Lung (tissue), 12 donors: ENCODE results near the gene WNT9B. TPM values are rescaled to one million over a fixed set of nuclear protein-coding genes. Genes with fewer than 3 reads are reported as not detected.

Experiments used
- ATAC-seq: fragments of 200-7000 bp; cut with Tn5 transposase; one replicate; pipeline ENCODE4 v1.9.1; 2020; ENCODE audit warnings: moderate number of reproducible peaks; ENCODE audit not compliant: insufficient read depth, low FRiP score
- DNase-seq, 3 donors: peaks; one replicate each; pipeline ENCODE4 v3.0.0-alpha.2; 2013 to 2017
- H3K27ac ChIP-seq, 2 donors: one replicate each; pipeline ENCODE4 v1.5.1; 2013; ENCODE audit warnings: mild to moderate bottlenecking in 2 of 2, moderate library complexity in 2 of 2, control low read depth in 1 of 2, inconsistent platforms in 1 of 2, low read depth in 1 of 2, low read length in 1 of 2
- H3K27me3 ChIP-seq, 3 donors: one replicate each; pipeline ENCODE4 v1.5.1; 2013; ENCODE audit warnings: low read length in 2 of 3; ENCODE audit not compliant: control insufficient read depth in 3 of 3, insufficient read depth in 3 of 3
- H3K36me3 ChIP-seq, 4 donors: one replicate each; pipeline ENCODE4 v1.5.1; 2013; ENCODE audit warnings: low read length in 4 of 4, mild to moderate bottlenecking in 1 of 4, moderate library complexity in 1 of 4; ENCODE audit not compliant: control insufficient read depth in 4 of 4, insufficient read depth in 4 of 4
- H3K4me1 ChIP-seq, 5 donors: one replicate each; pipeline ENCODE4 v1.5.1; 2013; ENCODE audit warnings: low read length in 5 of 5, mild to moderate bottlenecking in 2 of 5, moderate library complexity in 1 of 5; ENCODE audit not compliant: control insufficient read depth in 5 of 5, insufficient read depth in 5 of 5
- H3K4me3 ChIP-seq: one replicate; pipeline ENCODE4 v1.5.1; 2013; ENCODE audit warnings: mild to moderate bottlenecking, control low read depth, moderate library complexity
- H3K9ac ChIP-seq, 2 donors: one replicate each; pipeline ENCODE4 v1.5.1; 2013; ENCODE audit warnings: low read length in 2 of 2, control low read depth in 1 of 2; ENCODE audit not compliant: insufficient read depth in 1 of 2
- H3K9me3 ChIP-seq, 4 donors: one replicate each; pipeline ENCODE4 v1.5.1; 2013; ENCODE audit warnings: low read length in 3 of 4, mild to moderate bottlenecking in 1 of 4, moderate library complexity in 1 of 4; ENCODE audit not compliant: control insufficient read depth in 4 of 4, insufficient read depth in 3 of 4
- WGBS, 2 donors: extraction: QIAGEN DNeasy Blood & Tissue Kit; methylation state at CpG; one replicate each; pipeline ENCODE4 v1.1.7; 2013; 5-methylcytosine and 5-hydroxymethylcytosine counted together
- polyA plus RNA-seq, 2 donors: library from polyadenylated mRNA; stranded (reverse); fragments of 200-250 nt; gene quantifications; one replicate each; pipeline ENCODE4 v1.2.1, GENCODE V29; 2013
- total RNA-seq, 2 donors: library from RNA; depleted of rRNA in 1 of 2; stranded (reverse); fragments of >200 nt in 1 of 2; gene quantifications; one replicate each; pipeline ENCODE4 v1.2.1, GENCODE V29; 2014 to 2021
- TF ChIP-seq, protein P1 (sequence below): IDR thresholded peaks from 2 replicates; pipeline ENCODE4 v1.5.1; 2012; ENCODE audit warnings: mild to moderate bottlenecking; ENCODE audit errors: control extremely low read depth, extremely low read depth
- donor health status: control.
- donor health status: control.
- donor health status: Bipolar disorder and iron deficiency.
- donor health status: healthy.
- donor health status: DM: yes; HTN: yes; CAD: no.

Gene WNT9B
- total and polyA plus RNA-seq, 4 donors, result 0.11 to 0.33 (median 0.17) TPM

DNA sequence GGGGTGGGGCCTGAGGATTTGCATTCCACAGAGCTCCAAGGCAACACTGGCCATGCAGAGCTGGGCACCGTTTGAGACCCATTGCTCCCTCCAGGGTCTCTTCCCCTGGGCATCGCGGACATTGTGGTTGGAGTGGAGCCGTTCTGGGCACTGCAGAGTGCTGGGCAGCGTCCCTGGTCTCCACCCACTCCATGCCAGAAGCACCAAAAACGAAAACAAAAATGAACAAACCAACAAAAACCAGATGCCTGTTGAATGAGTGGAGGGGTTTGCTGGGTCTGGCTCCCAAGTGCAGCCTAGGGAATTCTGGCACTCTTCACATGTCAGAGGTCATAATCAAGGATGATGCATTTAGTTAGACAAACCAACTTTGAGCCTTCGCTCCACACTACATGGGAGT lies 17.9 kb downstream of the WNT9B start:
- TF ChIP-seq, protein P1, sequence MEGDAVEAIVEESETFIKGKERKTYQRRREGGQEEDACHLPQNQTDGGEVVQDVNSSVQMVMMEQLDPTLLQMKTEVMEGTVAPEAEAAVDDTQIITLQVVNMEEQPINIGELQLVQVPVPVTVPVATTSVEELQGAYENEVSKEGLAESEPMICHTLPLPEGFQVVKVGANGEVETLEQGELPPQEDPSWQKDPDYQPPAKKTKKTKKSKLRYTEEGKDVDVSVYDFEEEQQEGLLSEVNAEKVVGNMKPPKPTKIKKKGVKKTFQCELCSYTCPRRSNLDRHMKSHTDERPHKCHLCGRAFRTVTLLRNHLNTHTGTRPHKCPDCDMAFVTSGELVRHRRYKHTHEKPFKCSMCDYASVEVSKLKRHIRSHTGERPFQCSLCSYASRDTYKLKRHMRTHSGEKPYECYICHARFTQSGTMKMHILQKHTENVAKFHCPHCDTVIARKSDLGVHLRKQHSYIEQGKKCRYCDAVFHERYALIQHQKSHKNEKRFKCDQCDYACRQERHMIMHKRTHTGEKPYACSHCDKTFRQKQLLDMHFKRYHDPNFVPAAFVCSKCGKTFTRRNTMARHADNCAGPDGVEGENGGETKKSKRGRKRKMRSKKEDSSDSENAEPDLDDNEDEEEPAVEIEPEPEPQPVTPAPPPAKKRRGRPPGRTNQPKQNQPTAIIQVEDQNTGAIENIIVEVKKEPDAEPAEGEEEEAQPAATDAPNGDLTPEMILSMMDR, result no peak
- H3K36me3 ChIP-seq, result no peaks in the 10 kb centered on the region
- H3K4me3 ChIP-seq, result no peak overlapping the region
- no peak overlapping the region for H3K27ac ChIP-seq
- no peak overlapping the region for H3K9ac ChIP-seq
- WGBS, 2 donors, result 83 to 87% methylated on average over 7 of the region's 7 CpGs
- H3K27me3 ChIP-seq, result peaks cover 0 to 2% (median 0%) of the 10 kb centered on the region in 3 donors
- no peaks in the 10 kb centered on the region for H3K9me3 ChIP-seq
- DNase-seq (no peak), ATAC-seq (no peak)
- peaks cover 0 to 3% (median 0%) of the 10 kb centered on the region in 5 donors for H3K4me1 ChIP-seq

DNA sequence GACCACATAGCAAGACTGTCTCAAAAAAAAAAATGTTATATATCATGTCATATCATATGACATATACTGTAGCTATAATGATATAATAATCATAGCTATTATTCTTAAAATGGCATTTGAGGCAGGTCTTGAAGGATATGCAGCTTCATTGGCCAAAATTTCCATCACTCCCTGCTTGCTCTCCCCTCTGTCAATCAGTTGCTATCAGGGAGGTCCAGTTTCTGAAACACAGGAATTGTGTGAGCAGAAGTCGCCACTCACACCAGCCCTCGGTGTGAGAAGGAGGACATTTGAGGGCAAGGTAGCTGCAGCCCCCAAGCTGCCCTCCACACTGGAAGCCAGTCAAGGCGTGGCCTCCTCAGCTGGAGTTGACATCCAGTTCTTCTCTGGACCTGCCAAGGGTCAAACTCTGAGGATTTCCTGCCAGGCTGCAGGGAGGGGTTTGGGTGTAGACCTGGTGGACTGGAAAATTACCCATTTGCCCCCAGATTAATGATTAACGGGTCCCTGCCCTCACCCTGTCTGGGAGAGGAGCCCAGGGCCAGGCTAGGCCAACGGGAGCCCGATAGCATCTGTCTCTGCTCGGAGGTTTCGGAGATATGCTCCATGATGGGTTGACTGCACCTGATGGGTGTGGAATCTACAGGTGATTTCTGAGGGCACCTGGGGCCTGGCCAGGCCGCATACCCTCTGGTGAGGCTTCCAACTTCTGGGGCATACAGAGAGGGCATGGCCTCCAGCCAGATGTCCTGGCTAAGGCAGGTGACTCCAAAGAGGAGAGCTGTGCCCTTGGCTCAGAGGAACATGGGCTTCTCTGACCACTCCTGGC lies 18.8 kb downstream of the WNT9B start:
- no peak overlapping the region for H3K9ac ChIP-seq
- no peak overlapping the region for H3K4me3 ChIP-seq
- no peaks in the 10 kb centered on the region for H3K27me3 ChIP-seq
- ATAC-seq (no peak), DNase-seq (no peak)
- H3K27ac ChIP-seq, result no peak overlapping the region
- 76 to 87% methylated on average over 9 of the region's 9 CpGs for WGBS, 2 donors
- H3K4me1 ChIP-seq, result peaks cover 0 to 3% (median 0%) of the 10 kb centered on the region in 5 donors
- TF ChIP-seq, protein P1, result no peak
- no peaks in the 10 kb centered on the region for H3K36me3 ChIP-seq
- H3K9me3 ChIP-seq, result no peaks in the 10 kb centered on the region

GRCh38 chr17:46872421-46872820 lies 21.0 kb downstream of the WNT9B start:
- 88 to 93% methylated on average over 16 of the region's 16 CpGs for WGBS, 2 donors
- no peak for DNase-seq

More at GRCh38 chr17:46872421-46872820, 21.0 kb downstream of the WNT9B start:
- TF ChIP-seq, protein P1, result no peak
- peaks cover 0 to 3% (median 0%) of the 10 kb centered on the region in 5 donors for H3K4me1 ChIP-seq
- H3K36me3 ChIP-seq, result no peaks in the 10 kb centered on the region
- no peak overlapping the region for H3K27ac ChIP-seq
- H3K4me3 ChIP-seq, result no peak overlapping the region
- no peak overlapping the region for H3K9ac ChIP-seq
- no peaks in the 10 kb centered on the region for H3K27me3 ChIP-seq
- ATAC-seq, result no peak
- H3K9me3 ChIP-seq, result peaks cover 0 to 2% (median 0%) of the 10 kb centered on the region in 4 donors
